Activated T-helper 1 cell treated with anti-CD3 and anti-CD28 coated beads, Interleukin-2, amount 50 U/mL, for 16 hours (primary cell): ENCODE measurements around the gene EML4.
"Not testable (repeated sequence)": the region's sequence is repeated elsewhere in the genome, so short reads cannot be mapped to it uniquely, and the experiment has no call there.

ENCODE experiments used
- DNase-seq, 2 donors: peaks; one replicate each; pipeline ENCODE4 v3.0.0-alpha.2; 2020; ENCODE audit warnings: low read depth in 1 of 2, low spot score in 1 of 2

EML4 gene

GRCh38 chr2:42328148-42328833, 159.1 kb downstream of the EML4 start:
- no peak for DNase-seq

GRCh38 chr2:42328923-42329322, 159.8 kb downstream of the EML4 start:
- DNase-seq, result no peak

- DNase-seq, result no peak
These were observed 160.6 kb downstream of the EML4 start for GRCh38 chr2:42329736-42330135.

GRCh38 chr2:42331569-42332284, 162.6 kb downstream of the EML4 start:
- DNase-seq, result no peak

GRCh38 chr2:42332575-42332974, 163.4 kb downstream of the EML4 start:
- DNase-seq, result no peak

GRCh38 chr2:42333579-42333978, 164.4 kb downstream of the EML4 start:
- no peak for DNase-seq

- no peak for DNase-seq
These were observed 165.1 kb downstream of the EML4 start for GRCh38 chr2:42334220-42334619.

- not testable (repeated sequence) for DNase-seq
These were observed 165.7 kb downstream of the EML4 start for GRCh38 chr2:42334865-42335264.

- DNase-seq, result no peak
These were observed 166.5 kb downstream of the EML4 start for GRCh38 chr2:42335514-42336104.

- no peak for DNase-seq
These were observed 167.3 kb downstream of the EML4 start for GRCh38 chr2:42336361-42336965.

- DNase-seq, result no peak
These were observed 168.2 kb downstream of the EML4 start for GRCh38 chr2:42337356-42337820.

GRCh38 chr2:42337846-42338566, 168.9 kb downstream of the EML4 start:
- no peak for DNase-seq

- no peak for DNase-seq
These were observed 169.5 kb downstream of the EML4 start for GRCh38 chr2:42338567-42339190.

- no peak for DNase-seq
These were observed 170.2 kb downstream of the EML4 start for GRCh38 chr2:42339191-42339912.

GRCh38 chr2:42340045-42340937, 171.1 kb downstream of the EML4 start:
- no peak for DNase-seq

GRCh38 chr2:42340938-42341636, 171.9 kb downstream of the EML4 start:
- DNase-seq, result no peak

- no peak for DNase-seq
These were observed 173.1 kb downstream of the EML4 start for GRCh38 chr2:42342061-42342794.

- no peak for DNase-seq
These were observed 173.7 kb downstream of the EML4 start for GRCh38 chr2:42342795-42343241.
